Prostate gland (tissue), 2 donors: ENCODE data around the gene TLE5. TPM values are rescaled to one million over a fixed set of nuclear protein-coding genes. Genes with fewer than 3 reads are reported as not detected.
A peak's percentile ranks its signal among the peaks of the same experiment; 100 is the strongest.

ENCODE experiments used
- DNase-seq: peaks from one replicate; pipeline ENCODE4 v3.0.0-alpha.2; 2019; ENCODE audit warnings: low spot score
- H3K27ac ChIP-seq, 2 donors: fragments of 200-600 bp; sonication (generic); 2 replicates each; pipeline ENCODE4 v1.5.1; 2017 to 2019
- H3K27me3 ChIP-seq: fragments of 200-600 bp; sonication (generic); replicated peaks from 2 replicates; pipeline ENCODE4 v1.5.1; 2019; ENCODE audit not compliant: insufficient read depth
- H3K36me3 ChIP-seq, 2 donors: fragments of 200-600 bp; sonication (generic); 1 replicate in 1 of 2; 2 replicates in 1 of 2; pipeline versions ENCODE4 v1.5.1 to v1.8.1; 2017 to 2019
- H3K4me1 ChIP-seq: fragments of 200-600 bp; sonication (generic); replicated peaks from 2 replicates; pipeline ENCODE4 v1.5.1; 2019
- H3K4me3 ChIP-seq, 2 donors: fragments of 200-600 bp; sonication (generic); 2 replicates each; pipeline ENCODE4 v1.5.1; 2017 to 2019
- H3K9me3 ChIP-seq: fragments of 200-600 bp; sonication (generic); 2 replicates; pipeline ENCODE4 v1.5.1; 2017
- POLR2A ChIP-seq: fragments of 450-650 bp; IDR thresholded peaks from one replicate; pipeline ENCODE4 v1.6.1; 2016; ENCODE audit warnings: antibody characterized with exemption, mild to moderate bottlenecking
- POLR2AphosphoS5 ChIP-seq: sonication (generic); formaldehyde crosslinking; IDR thresholded peaks from one replicate; pipeline ENCODE4 v1.6.1; 2017; ENCODE audit warnings: antibody characterized with exemption
- WGBS: methylation state at CpG from one replicate; pipeline ENCODE4 v1.1.5; 2018; 5-methylcytosine and 5-hydroxymethylcytosine counted together
- intact Hi-C: fragments of 100-400 bp; cut with DNase I; formaldehyde crosslinking; loops from one replicate; pipeline ENCODE4 v1.14.2; 2022
- total RNA-seq, 2 donors: library from RNA; depleted of rRNA; stranded (reverse); fragments of >200 nt; gene quantifications; one replicate each; pipeline ENCODE4 v1.1.0, GENCODE V29; 2016
- TF ChIP-seq, protein P1 (sequence below), 4 experiments: fragments of 200-600 bp in 2 of 4; fragments of 450-650 bp in 2 of 4; sonication (generic) in 2 of 4; IDR thresholded peaks; 1 replicate in 3 of 4; 2 replicates in 1 of 4; pipeline ENCODE4 v1.5.1; 2016 to 2019; ENCODE audit warnings: antibody characterized with exemption in 4 of 4, mild to moderate bottlenecking in 2 of 4, moderate library complexity in 2 of 4

Gene TLE5
- total RNA-seq, 2 donors from 2014 or later, result 546 to 767 TPM

DNA sequence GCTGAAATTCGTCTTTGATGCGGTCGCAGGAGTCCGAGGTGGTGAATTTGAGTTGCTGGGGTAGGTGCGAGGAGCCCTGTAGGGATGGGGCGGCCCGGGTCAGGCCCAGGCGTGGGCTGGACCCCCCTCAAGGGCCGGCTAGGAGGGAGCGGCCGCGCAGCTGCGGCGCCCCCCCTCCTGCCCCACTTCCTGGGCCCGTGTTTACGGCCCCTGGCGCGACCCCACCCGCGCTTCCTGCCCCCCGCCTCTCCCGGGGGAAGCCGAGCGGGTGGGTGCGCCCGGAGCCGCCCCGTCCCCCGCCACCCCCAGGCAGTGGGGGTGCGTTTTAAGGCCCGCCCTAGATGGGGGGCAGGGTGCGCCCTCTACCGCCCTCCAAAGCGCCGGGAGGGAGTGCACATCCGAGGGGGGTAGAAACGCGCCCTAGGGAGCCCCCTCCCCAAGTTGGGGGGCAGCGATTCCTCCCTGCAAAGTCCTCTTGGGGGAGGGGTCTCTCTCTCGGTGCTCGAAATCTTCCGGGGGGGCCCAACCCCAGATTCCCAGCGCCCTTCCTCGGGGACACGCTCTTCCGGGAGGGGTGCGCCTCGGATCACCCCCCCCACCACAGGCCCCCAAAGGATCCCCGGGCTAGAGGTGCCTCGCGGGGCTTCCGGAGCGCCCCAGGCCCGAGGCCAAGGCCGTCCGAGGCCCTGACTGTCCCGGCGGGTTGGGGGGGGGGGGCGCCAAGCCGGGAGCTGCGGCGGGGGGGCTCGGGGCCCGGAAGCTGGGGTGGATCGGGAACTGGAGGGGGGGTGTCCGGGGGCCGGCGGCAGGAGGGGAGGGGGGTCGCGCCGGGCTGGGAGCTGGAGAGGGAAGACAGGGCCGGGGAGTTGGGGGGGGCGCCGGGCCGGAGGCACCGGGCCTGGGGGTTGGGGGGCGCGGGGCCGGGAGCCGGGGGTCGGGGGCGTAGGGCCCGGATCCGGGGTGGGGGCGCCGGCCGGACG lies 823 bp downstream of the TLE5 start:
- Histone ChIP-seq H3K4me3 (peak overlapping the region; percentile 90 to 95), H3K27me3 (no peaks in the 10 kb centered on the region), H3K27ac (peak overlapping the region; percentile 97 to 99), H3K4me1 (peaks cover 19% of the 10 kb centered on the region), H3K36me3 (peaks cover 0 to 4% of the 10 kb centered on the region in 2 donors), H3K9me3 (no peaks in the 10 kb centered on the region)
- intact Hi-C loops, result loop anchor here (5.0 kb wide), 1 partner anchor 84 kb away; the partner anchor contains the start of gene TLE6
- under 1% methylated on average over 35 of the region's 88 CpGs for WGBS
- peak; percentile 58 for TF ChIP-seq POLR2A
- TF ChIP-seq, protein P1, sequence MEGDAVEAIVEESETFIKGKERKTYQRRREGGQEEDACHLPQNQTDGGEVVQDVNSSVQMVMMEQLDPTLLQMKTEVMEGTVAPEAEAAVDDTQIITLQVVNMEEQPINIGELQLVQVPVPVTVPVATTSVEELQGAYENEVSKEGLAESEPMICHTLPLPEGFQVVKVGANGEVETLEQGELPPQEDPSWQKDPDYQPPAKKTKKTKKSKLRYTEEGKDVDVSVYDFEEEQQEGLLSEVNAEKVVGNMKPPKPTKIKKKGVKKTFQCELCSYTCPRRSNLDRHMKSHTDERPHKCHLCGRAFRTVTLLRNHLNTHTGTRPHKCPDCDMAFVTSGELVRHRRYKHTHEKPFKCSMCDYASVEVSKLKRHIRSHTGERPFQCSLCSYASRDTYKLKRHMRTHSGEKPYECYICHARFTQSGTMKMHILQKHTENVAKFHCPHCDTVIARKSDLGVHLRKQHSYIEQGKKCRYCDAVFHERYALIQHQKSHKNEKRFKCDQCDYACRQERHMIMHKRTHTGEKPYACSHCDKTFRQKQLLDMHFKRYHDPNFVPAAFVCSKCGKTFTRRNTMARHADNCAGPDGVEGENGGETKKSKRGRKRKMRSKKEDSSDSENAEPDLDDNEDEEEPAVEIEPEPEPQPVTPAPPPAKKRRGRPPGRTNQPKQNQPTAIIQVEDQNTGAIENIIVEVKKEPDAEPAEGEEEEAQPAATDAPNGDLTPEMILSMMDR (IDR thresholded peaks at IDR 0.05), result peak in 3 of 4 experiments; percentile 36 to 50 (median 50)
- TF ChIP-seq POLR2AphosphoS5, result peak; percentile 59
- DNase-seq, result peak; percentile 54

- H3K36me3 ChIP-seq, result peaks cover 0 to 4% of the 10 kb centered on the region in 2 donors
- H3K4me3 ChIP-seq, result peak overlapping the region; percentile 90 to 95
- peaks cover 24% of the 10 kb centered on the region for H3K4me1 ChIP-seq
- 11% methylated on average over 4 of the region's 4 CpGs for WGBS
- DNase-seq, result no peak
- peak overlapping the region; percentile 97 to 99 for H3K27ac ChIP-seq
- TF ChIP-seq POLR2AphosphoS5, result no peak
- TF ChIP-seq, protein P1 (IDR thresholded peaks at IDR 0.05), result no peak
- TF ChIP-seq POLR2A, result no peak
- no peaks in the 10 kb centered on the region for H3K9me3 ChIP-seq
- intact Hi-C loops, result loop anchor here (5.0 kb wide), 1 partner anchor 84 kb away; the partner anchor contains the start of gene TLE6
- H3K27me3 ChIP-seq, result no peaks in the 10 kb centered on the region
These were observed 1.5 kb downstream of the TLE5 start for GRCh38 chr19:3060857-3061181.

- intact Hi-C loops, result loop anchor here (5.0 kb wide), 1 partner anchor 82 kb away; the partner anchor contains the start of gene TLE6
- Histone ChIP-seq H3K9me3 (no peaks in the 10 kb centered on the region), H3K27me3 (no peaks in the 10 kb centered on the region), H3K4me1 (peaks cover 36% of the 10 kb centered on the region), H3K4me3 (no peak overlapping the region), H3K27ac (peak overlapping the region in 1 of 2 donors; percentile 1), H3K36me3 (peaks cover 0 to 4% of the 10 kb centered on the region in 2 donors)
- 79% methylated on average over 16 of the region's 16 CpGs for WGBS
- TF ChIP-seq POLR2A, result no peak
- DNase-seq, result no peak
These were observed 2.6 kb downstream of the TLE5 start for GRCh38 chr19:3059653-3060052.

DNA sequence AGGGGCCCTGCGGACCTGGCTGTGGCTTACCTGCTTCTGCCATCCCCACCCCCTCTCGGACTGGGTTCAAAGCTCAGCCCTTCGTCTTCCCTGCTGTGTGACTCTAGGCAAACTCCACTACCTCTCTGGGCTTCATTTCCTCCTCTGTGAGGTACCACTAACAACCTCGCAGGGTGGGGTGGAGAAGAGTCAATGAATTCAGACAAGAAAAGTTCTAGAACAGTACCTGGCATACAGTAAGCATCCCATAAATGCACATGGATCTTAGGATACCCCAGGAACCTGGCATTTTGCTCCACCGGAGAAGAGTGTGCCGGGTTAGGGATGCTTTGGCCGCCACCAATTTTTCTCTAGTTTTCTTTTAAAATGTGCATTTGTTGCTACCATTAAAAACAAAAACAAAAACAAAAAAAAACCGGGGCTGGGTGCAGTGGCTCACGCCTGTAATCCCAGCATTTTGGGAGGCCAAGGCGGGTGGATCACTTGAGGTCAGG lies 3.4 kb downstream of the TLE5 start:
- Histone ChIP-seq H3K4me1 (peaks cover 40% of the 10 kb centered on the region), H3K27ac (peak overlapping the region; percentile 86 to 90), H3K36me3 (peaks cover 0 to 4% of the 10 kb centered on the region in 2 donors), H3K9me3 (no peaks in the 10 kb centered on the region), H3K4me3 (no peak overlapping the region), H3K27me3 (no peaks in the 10 kb centered on the region)
- intact Hi-C loops, result no loop called here
- TF ChIP-seq, protein P1 (IDR thresholded peaks at IDR 0.05), result no peak
- TF ChIP-seq POLR2AphosphoS5, result no peak
- TF ChIP-seq POLR2A, result no peak
- no peak for DNase-seq
- WGBS, result 77% methylated on average over 10 of the region's 10 CpGs

GRCh38 chr19:3058009-3058820 lies 4.1 kb downstream of the TLE5 start:
- H3K4me3 ChIP-seq, result no peak overlapping the region
- peak overlapping the region; percentile 86 to 90 for H3K27ac ChIP-seq
- DNase-seq, result no peak
- H3K36me3 ChIP-seq, result peaks cover 0 to 4% of the 10 kb centered on the region in 2 donors
- intact Hi-C loops, result no loop called here
- no peaks in the 10 kb centered on the region for H3K9me3 ChIP-seq
- no peaks in the 10 kb centered on the region for H3K27me3 ChIP-seq
- WGBS, result 55% methylated on average over 20 of the region's 20 CpGs
- peaks cover 39% of the 10 kb centered on the region for H3K4me1 ChIP-seq
- TF ChIP-seq POLR2AphosphoS5 (no peak), POLR2A (no peak)
- TF ChIP-seq, protein P1 (IDR thresholded peaks at IDR 0.05), result no peak
